K562 (cell line): ENCODE measurements around the gene EHBP1. TPM values are rescaled to one million over a fixed set of nuclear protein-coding genes. Genes with fewer than 3 reads are reported as not detected.
A peak's percentile ranks its signal among the peaks of the same experiment; 100 is the strongest.

Experiments
- ATAC-seq: fragments of 200-7000 bp; cut with Tn5 transposase; 3 replicates; pipeline ENCODE4 v1.9.1; 2020; ENCODE audit warnings: moderate library complexity
- BruUV-seq: library from RNA; stranded (reverse); fragments of 400-500 nt; replicated peaks from 2 replicates; lab custom pipeline; 2021; lab: Mats Ljungman, UMichigan
- CTCF ChIA-PET: fragments of 300-600 bp; formaldehyde crosslinking; extraction: SDS; loops from one replicate; lab custom pipeline; 2021; ENCODE audit warnings: low intra/inter-chr PET ratio; lab: Yijun Ruan, JAX
- POLR2A ChIA-PET: fragments of 300-600, 350-650 bp; sonication (Branson Sonifier 250); formaldehyde crosslinking; extraction: SDS; loops from one replicate; lab custom pipeline; 2021; ENCODE audit warnings: antibody characterized with exemption, inconsistent platforms; lab: Yijun Ruan, JAX
- DNase-seq, 4 experiments: peaks; one replicate each; pipeline versions ENCODE4 v3.0.0 to v3.0.0-alpha.2; 2011 to 2018; ENCODE audit warnings: low spot score in 3 of 4, mixed read lengths in 3 of 4; ENCODE audit errors: extremely low read depth in 1 of 4
- FAIRE-seq: peaks from 2 replicates; lab custom pipeline; 2011; peaks lifted over from hg19 to GRCh38; lab: Jason Lieb, UNC
- H2AFZ ChIP-seq: 2 replicates; pipeline ENCODE4 v1.6.0; 2011; ENCODE audit warnings: low read depth, low read length, control low read depth, inconsistent platforms
- H3K27ac ChIP-seq: fragments of 200-600 bp; 3 replicates; pipeline ENCODE4 v1.8.0; 2011; ENCODE audit warnings: low read depth, mild to moderate bottlenecking, control low read depth, inconsistent platforms, low read length, moderate library complexity, mixed read lengths; ENCODE audit errors: extremely low read depth
- H3K27me3 ChIP-seq, 2 experiments: fragments of 300-600 bp in 1 of 2; 2 replicates in 1 of 2; 3 replicates in 1 of 2; pipeline versions ENCODE4 v1.6.0 to v1.8.0; 2011; ENCODE audit warnings: inconsistent platforms in 2 of 2, low read length in 2 of 2, mild to moderate bottlenecking in 1 of 2, mixed read lengths in 1 of 2, moderate library complexity in 1 of 2; ENCODE audit not compliant: control insufficient read depth in 2 of 2, insufficient read depth in 2 of 2
- H3K36me3 ChIP-seq: fragments of 300-600 bp; 3 replicates; pipeline ENCODE4 v1.8.0; 2011; ENCODE audit warnings: mild to moderate bottlenecking, low read length, inconsistent platforms; ENCODE audit not compliant: control insufficient read depth, insufficient read depth
- H3K4me1 ChIP-seq, 2 experiments: fragments of 200-600 bp in 1 of 2; replicated peaks in 1 of 2; 2 replicates in 1 of 2; 3 replicates in 1 of 2; pipeline versions ENCODE4 v1.5.1 to v1.8.0; 2011; ENCODE audit warnings: inconsistent platforms in 2 of 2, low read length in 2 of 2, mild to moderate bottlenecking in 1 of 2, mixed read lengths in 1 of 2, moderate library complexity in 1 of 2; ENCODE audit not compliant: control insufficient read depth in 2 of 2, insufficient read depth in 2 of 2
- H3K4me2 ChIP-seq: 2 replicates; pipeline ENCODE4 v1.6.1; 2011; ENCODE audit warnings: low read length, control low read depth, inconsistent platforms, mixed read lengths; ENCODE audit not compliant: insufficient read depth
- H3K4me3 ChIP-seq: fragments of 200-600 bp; sonication (generic), shearing (Covaris generic); 2 replicates; pipeline ENCODE4 v1.5.1; 2016; ENCODE audit warnings: control low read depth, inconsistent platforms
- H3K79me2 ChIP-seq: fragments of 200-600 bp; 3 replicates; pipeline ENCODE4 v1.8.0; 2011; ENCODE audit warnings: low read length, inconsistent platforms; ENCODE audit not compliant: control insufficient read depth, insufficient read depth
- H3K9ac ChIP-seq, 2 experiments: 2 replicates each; pipeline versions ENCODE4 v1.6.0 to v1.6.1; 2011; ENCODE audit warnings: low read depth in 2 of 2, low read length in 2 of 2, control low read depth in 1 of 2, inconsistent platforms in 1 of 2, mild to moderate bottlenecking in 1 of 2, mixed read lengths in 1 of 2; ENCODE audit not compliant: insufficient read depth in 1 of 2
- H3K9me1 ChIP-seq: one replicate; pipeline ENCODE4 v1.6.0; 2011; ENCODE audit warnings: inconsistent platforms, mild to moderate bottlenecking, low read length, moderate library complexity; ENCODE audit not compliant: control insufficient read depth, insufficient read depth
- H3K9me3 ChIP-seq: replicated peaks from 2 replicates; pipeline ENCODE4 v1.5.1; 2011; ENCODE audit warnings: low read depth, low read length, inconsistent platforms; ENCODE audit not compliant: control insufficient read depth, insufficient read depth
- H4K20me1 ChIP-seq: replicated peaks from 2 replicates; pipeline ENCODE4 v1.6.1; 2011; ENCODE audit warnings: low read length, inconsistent platforms, mixed read lengths; ENCODE audit not compliant: control insufficient read depth, insufficient read depth
- BACH1 ChIP-seq: fragments of 200-800 bp; sonication (Bioruptor generic); IDR thresholded peaks from 2 replicates; pipeline ENCODE4 v1.6.1; 2016; ENCODE audit warnings: missing genetic modification characterization, missing compliant biosample characterization
- FOXA1 ChIP-seq: fragments of 450-650 bp; IDR thresholded peaks from 2 replicates; pipeline ENCODE4 v1.6.1; 2016; ENCODE audit warnings: mild to moderate bottlenecking, borderline replicate concordance
- FOXA3 ChIP-seq, 2 experiments: fragments of 450-650 bp in 1 of 2; sonication (generic) in 1 of 2; formaldehyde crosslinking; IDR thresholded peaks in 1 of 2; conservative IDR thresholded peaks in 1 of 2; 2 replicates each; pipeline versions ENCODE4 v1.4.0 to v1.8.0; 2020 to 2022; ENCODE audit warnings: mild to moderate bottlenecking in 2 of 2, missing genetic modification reagents in 1 of 2
- NRF1 ChIP-seq, 2 experiments: fragments of 450-650 bp; IDR thresholded peaks in 1 of 2; conservative IDR thresholded peaks in 1 of 2; 2 replicates each; pipeline ENCODE4 v1.6.1; 2014; ENCODE audit warnings: mild to moderate bottlenecking in 2 of 2
- PRPF4 ChIP-seq: fragments of 200-400 bp; formaldehyde crosslinking; IDR thresholded peaks from one replicate; pipeline ENCODE4 v1.6.1; 2017; ENCODE audit warnings: low read length, low read depth, mild to moderate bottlenecking; ENCODE audit not compliant: insufficient read depth, poor library complexity, severe bottlenecking
- SMARCB1 ChIP-seq: IDR thresholded peaks from 2 replicates; pipeline ENCODE4 v1.6.1; 2011; ENCODE audit warnings: improper control_type of control experiment, low read depth; ENCODE audit not compliant: insufficient read length
- THAP12 ChIP-seq: fragments of 250-450 bp; sonication (Bioruptor Pico); IDR thresholded peaks from 2 replicates; pipeline ENCODE4 v1.9.0; 2021; ENCODE audit warnings: mild to moderate bottlenecking, inconsistent platforms
- XRCC3 ChIP-seq: fragments of 450-650 bp; IDR thresholded peaks from 2 replicates; pipeline ENCODE4 v1.6.1; 2017; ENCODE audit warnings: mild to moderate bottlenecking, moderate library complexity
- ZNF766 ChIP-seq: fragments of 200-800 bp; sonication (Bioruptor generic); conservative IDR thresholded peaks from 2 replicates; pipeline ENCODE4 v1.6.1; 2016; ENCODE audit warnings: missing genetic modification characterization, missing compliant biosample characterization
- ZSCAN29 ChIP-seq: fragments of 450-650 bp; IDR thresholded peaks from 2 replicates; pipeline ENCODE4 v1.6.1; 2017
- WGBS: fragments of 100-300 bp; shearing (Covaris generic); methylation state at CpG from one replicate; pipeline ENCODE4 v1.1.6; 2016; ENCODE audit warnings: low coverage, mixed read lengths; ENCODE audit not compliant: insufficient coverage; ENCODE audit errors: missing lambda C conversion rate; 5-methylcytosine and 5-hydroxymethylcytosine counted together
- in situ Hi-C: fragments of 300-500 bp; cut with MboI; formaldehyde crosslinking; loops from 4 replicates; pipeline ENCODE4 v1.15.0; 2018; ENCODE audit warnings: inconsistent platforms, mixed read lengths
- intact Hi-C: fragments of 100-400 bp; cut with micrococcal nuclease; formaldehyde crosslinking; loops from 2 replicates; pipeline ENCODE4 v1.14.2; 2022
- polyA plus RNA-seq, 8 experiments: library from polyadenylated mRNA; depleted of rRNA in 4 of 8; stranded (reverse) in 5 of 8; unstranded in 3 of 8; fragments of >200 nt; fragmentation: Nextera tagmentation in 2 of 8; fragmentation: Illumina TruSeq in 1 of 8; extraction: Ambion mirVana in 2 of 8; extraction: Trizol in 1 of 8; gene quantifications; 2 replicates each; pipeline versions ENCODE4 v1.2.1 to v1.2.3, GENCODE V29; 2011 to 2014; ENCODE audit warnings: inconsistent platforms in 1 of 8, missing spikeins in 1 of 8
- total RNA-seq, 7 experiments: library from RNA; depleted of rRNA in 6 of 7; stranded (reverse); fragments of >200 nt in 6 of 7; fragmentation: Illumina TruSeq in 2 of 7; extraction: Trizol in 2 of 7; gene quantifications; 2 replicates each; pipeline versions ENCODE4 v1.2.1 to v1.2.3, GENCODE V29; 2011 to 2021; ENCODE audit warnings: low replicate concordance in 1 of 7

The EHBP1 gene
- total and polyA plus RNA-seq, 9 of the 15 experiments (the other 6 are each of a cell fraction or from before 2014, with no cell fraction given): 8.9 to 26.6 (median 19.3) TPM

GRCh38 chr2:62725712-62726055, 20.2 kb downstream of the EHBP1 start:
- ATAC-seq (peak; percentile 33), FAIRE-seq (no peak), DNase-seq (no peak)
- ChIA-PET POLR2A (no interaction called here), CTCF (no interaction called here)
- Histone ChIP-seq H2AFZ (no peak overlapping the region), H4K20me1 (peaks cover 10% of the 10 kb centered on the region), H3K27ac (no peak overlapping the region), H3K79me2 (peaks cover 41% of the 10 kb centered on the region), H3K4me2 (no peak overlapping the region), H3K9ac (0 out of 4 replicates have a peak overlapping the region, but pooled peaks of 1 of the 2 experiments have one; percentile 20), H3K36me3 (no peaks in the 10 kb centered on the region), H3K4me1 (peaks cover 0 to 5% of the 10 kb centered on the region in 2 experiments; a peak in 3 of 5 replicates), H3K9me1 (no peaks in the 10 kb centered on the region), H3K4me3 (no peak overlapping the region), H3K9me3 (no peaks in the 10 kb centered on the region), H3K27me3 (no peaks in the 10 kb centered on the region)
- TF ChIP-seq PRPF4 (no peak), ZNF766 (CRISPR knock-in tag) (no peak), FOXA3 (CRISPR knock-in tag; conservative IDR thresholded peaks at IDR 0.05 in 1 of 2, IDR thresholded peaks at IDR 0.05 in 1 of 2) (no peak), BACH1 (tag) (no peak), FOXA1 (no peak), XRCC3 (no peak), SMARCB1 (no peak), ZSCAN29 (no peak), NRF1 (conservative IDR thresholded peaks at IDR 0.05 in 1 of 2, IDR thresholded peaks at IDR 0.05 in 1 of 2) (no peak), THAP12 (CRISPR knock-in tag) (no peak)
- no TSS peak for BruUV-seq
- in situ Hi-C loops: no loop called here
- WGBS: 79% methylated on average over 3 of the region's 3 CpGs
- intact Hi-C loops: loop anchor here (5.0 kb wide), 1 partner anchor 268 kb away; no protein-coding TSS in a partner anchor
